Esophagus muscularis mucosa (tissue), 3 donors: ENCODE results near the gene CTR9.

Experiments
- CTCF ChIP-seq, 3 experiments: fragments of 200-600 bp in 2 of 3; fragments of 450-650 bp in 1 of 3; sonication (generic) in 2 of 3; IDR thresholded peaks; one replicate each; pipeline ENCODE4 v1.5.1; 2017 to 2019; ENCODE audit warnings: antibody characterized with exemption in 3 of 3, mild to moderate bottlenecking in 2 of 3, moderate library complexity in 1 of 3
- POLR2AphosphoS5 ChIP-seq, 2 donors: sonication (generic); formaldehyde crosslinking; IDR thresholded peaks; one replicate each; pipeline ENCODE4 v1.6.1; 2017; ENCODE audit warnings: antibody characterized with exemption in 2 of 2

- no peak for TF ChIP-seq POLR2AphosphoS5 (IDR thresholded peaks at IDR 0.05)
- no peak for TF ChIP-seq CTCF (IDR thresholded peaks at IDR 0.05)
Observed at GRCh38 chr11:10752486-10752885, 1.4 kb downstream of the CTR9 start.
